ENCODE results near the gene KAT6B.

DNA sequence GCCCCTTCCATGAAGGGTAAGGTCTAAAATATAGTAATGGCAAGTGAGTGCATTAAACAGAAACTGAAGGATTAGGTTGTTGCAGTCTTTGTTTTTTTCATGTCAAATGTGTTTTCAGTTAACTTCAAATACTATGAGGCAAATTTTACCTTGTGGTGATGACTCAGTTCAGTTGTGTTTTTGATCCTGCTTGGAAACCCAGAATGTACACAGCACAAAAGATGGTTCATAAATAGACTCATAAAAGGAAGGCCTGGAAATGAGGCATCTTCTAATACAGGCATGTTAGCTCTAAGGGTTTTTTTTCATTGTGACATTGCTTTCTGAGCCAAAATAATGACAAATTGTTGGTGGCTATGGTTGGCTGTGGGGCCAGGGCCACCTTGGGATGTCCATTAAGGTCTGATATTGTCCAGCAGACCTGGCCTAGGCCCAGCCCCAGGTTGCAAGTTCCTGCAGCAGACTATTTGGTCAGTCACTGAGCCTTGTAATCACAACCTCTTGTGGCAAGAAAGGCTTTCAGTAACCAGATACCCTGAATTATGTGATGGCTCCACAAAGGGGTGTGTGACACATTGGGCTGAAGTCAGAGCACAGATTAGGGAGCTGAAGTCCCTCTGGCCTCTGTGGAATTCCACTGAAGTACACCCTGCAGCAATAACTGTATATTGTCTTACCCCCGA lies 216.0 kb downstream of the KAT6B start:
- TF ChIP-seq CTCF (IDR thresholded peaks at IDR 0.05) (no peak), POLR2A (IDR thresholded peaks at IDR 0.05) (no peak), POLR2AphosphoS5 (IDR thresholded peaks at IDR 0.05) (no peak)

Measured in prostate gland (tissue), 2 donors.